Mesendoderm (in vitro differentiated cells): ENCODE data around the gene CYP46A1.

Experiments used
- DNase-seq: peaks from one replicate; pipeline ENCODE4 v3.0.0; 2013
- H2AK5ac ChIP-seq: 2 replicates; pipeline ENCODE4 v1.6.1; 2013; ENCODE audit warnings: low read length, inconsistent platforms
- H2BK120ac ChIP-seq: 2 replicates; pipeline ENCODE4 v1.6.1; 2013; ENCODE audit warnings: low read depth, mild to moderate bottlenecking, low read length, moderate library complexity, mixed read lengths
- H2BK15ac ChIP-seq: replicated peaks from 2 replicates; pipeline ENCODE4 v1.6.1; 2013; ENCODE audit warnings: low read depth, mild to moderate bottlenecking, moderate library complexity
- H2BK5ac ChIP-seq: 2 replicates; pipeline ENCODE4 v1.6.1; 2013; ENCODE audit warnings: low read length, inconsistent platforms
- H3K18ac ChIP-seq: 2 replicates; pipeline ENCODE4 v1.6.1; 2013; ENCODE audit warnings: mild to moderate bottlenecking, low read length, mixed read lengths
- H3K23ac ChIP-seq: one replicate; pipeline ENCODE4 v1.6.1; 2013; ENCODE audit warnings: low read length
- H3K27ac ChIP-seq: 2 replicates; pipeline ENCODE4 v1.5.1; 2013; ENCODE audit warnings: low read depth, mild to moderate bottlenecking, inconsistent platforms, low read length, moderate library complexity
- H3K27me3 ChIP-seq: 2 replicates; pipeline ENCODE4 v1.6.1; 2013; ENCODE audit warnings: low read length, control low read depth, mild to moderate bottlenecking, inconsistent platforms; ENCODE audit not compliant: insufficient read depth, poor library complexity
- H3K36me3 ChIP-seq: 2 replicates; pipeline ENCODE4 v1.6.1; 2013; ENCODE audit warnings: low read length, inconsistent platforms; ENCODE audit not compliant: control insufficient read depth, insufficient read depth
- H3K4ac ChIP-seq: one replicate; pipeline ENCODE4 v1.6.1; 2013; ENCODE audit warnings: low read depth, mild to moderate bottlenecking, low read length, moderate library complexity
- H3K4me1 ChIP-seq: 2 replicates; pipeline ENCODE4 v1.6.1; 2013; ENCODE audit warnings: low read depth, low read length, inconsistent platforms; ENCODE audit not compliant: control insufficient read depth
- H3K4me2 ChIP-seq: 2 replicates; pipeline ENCODE4 v1.6.1; 2013; ENCODE audit warnings: low read length
- H3K4me3 ChIP-seq: 2 replicates; pipeline ENCODE4 v1.5.1; 2013; ENCODE audit warnings: mild to moderate bottlenecking, low read length
- H3K56ac ChIP-seq: one replicate; pipeline ENCODE4 v1.6.1; 2013; ENCODE audit warnings: low read length
- H3K79me1 ChIP-seq: 2 replicates; pipeline ENCODE4 v1.6.1; 2013; ENCODE audit warnings: low read length, inconsistent platforms
- H3K79me2 ChIP-seq: 2 replicates; pipeline ENCODE4 v1.6.1; 2013; ENCODE audit warnings: mild to moderate bottlenecking, low read length; ENCODE audit not compliant: control insufficient read depth, insufficient read depth
- H3K9ac ChIP-seq: 2 replicates; pipeline ENCODE4 v1.6.1; 2013; ENCODE audit warnings: low read length, inconsistent platforms
- H4K5ac ChIP-seq: one replicate; pipeline ENCODE4 v1.6.1; 2013; ENCODE audit warnings: low read length
- H4K8ac ChIP-seq: one replicate; pipeline ENCODE4 v1.6.1; 2013; ENCODE audit warnings: low read depth, mild to moderate bottlenecking, control low read depth, low read length, moderate library complexity
- WGBS: extraction: QIAGEN DNeasy Blood & Tissue Kit; methylation state at CpG from one replicate; pipeline ENCODE4 v1.1.7; 2013; ENCODE audit warnings: low lambda C conversion rate, missing lambda C conversion rate; ENCODE audit not compliant: insufficient coverage; ENCODE audit errors: extremely low coverage; 5-methylcytosine and 5-hydroxymethylcytosine counted together

CYP46A1 gene

GRCh38 chr14:99681101-99681831 is 2.8 kb upstream of the CYP46A1 start:
- no peak overlapping the region for H2BK120ac ChIP-seq

GRCh38 chr14:99681832-99682148 is 2.3 kb upstream of the CYP46A1 start:
- no peak overlapping the region for H3K56ac ChIP-seq
- no peaks in the 10 kb centered on the region for H3K79me2 ChIP-seq
- H4K5ac ChIP-seq, result no peak overlapping the region
- no peak overlapping the region for H2BK5ac ChIP-seq
- no peak overlapping the region for H3K23ac ChIP-seq
- H4K8ac ChIP-seq, result no peak overlapping the region
- no peak overlapping the region for H3K4me3 ChIP-seq
- no peak overlapping the region for H3K18ac ChIP-seq
- H3K4me1 ChIP-seq, result peaks cover 4% of the 10 kb centered on the region
- no peak overlapping the region for H3K4me2 ChIP-seq
- no peaks in the 10 kb centered on the region for H3K27me3 ChIP-seq
- H3K9ac ChIP-seq, result no peak overlapping the region
- H2AK5ac ChIP-seq, result no peak overlapping the region
- H2BK120ac ChIP-seq, result no peak overlapping the region
- H3K4ac ChIP-seq, result no peak overlapping the region
- DNase-seq, result no peak
- no peaks in the 10 kb centered on the region for H3K79me1 ChIP-seq
- no CpG with 5 or more reads among the region's 11 CpGs for WGBS
- no peak overlapping the region for H2BK15ac ChIP-seq
- H3K36me3 ChIP-seq, result no peaks in the 10 kb centered on the region
- H3K27ac ChIP-seq, result no peak overlapping the region

More at GRCh38 chr14:99681101-99681831, 2.8 kb upstream of the CYP46A1 start:
- H3K4ac ChIP-seq, result no peak overlapping the region
- no peaks in the 10 kb centered on the region for H3K27me3 ChIP-seq
- H3K4me3 ChIP-seq, result no peak overlapping the region
- no peak overlapping the region for H3K18ac ChIP-seq
- no peak overlapping the region for H3K9ac ChIP-seq
- no peaks in the 10 kb centered on the region for H3K79me2 ChIP-seq
- no peak overlapping the region for H4K5ac ChIP-seq
- peaks cover 4% of the 10 kb centered on the region for H3K4me1 ChIP-seq
- no peak overlapping the region for H3K27ac ChIP-seq
- H2AK5ac ChIP-seq, result no peak overlapping the region
- no peak for DNase-seq
- H3K4me2 ChIP-seq, result no peak overlapping the region
- no peak overlapping the region for H4K8ac ChIP-seq
- H3K36me3 ChIP-seq, result no peaks in the 10 kb centered on the region
- WGBS, result no CpG with 5 or more reads among the region's 12 CpGs
- H3K79me1 ChIP-seq, result no peaks in the 10 kb centered on the region
- no peak overlapping the region for H3K23ac ChIP-seq
- no peak overlapping the region for H2BK15ac ChIP-seq
- no peak overlapping the region for H3K56ac ChIP-seq
- no peak overlapping the region for H2BK5ac ChIP-seq

DNA sequence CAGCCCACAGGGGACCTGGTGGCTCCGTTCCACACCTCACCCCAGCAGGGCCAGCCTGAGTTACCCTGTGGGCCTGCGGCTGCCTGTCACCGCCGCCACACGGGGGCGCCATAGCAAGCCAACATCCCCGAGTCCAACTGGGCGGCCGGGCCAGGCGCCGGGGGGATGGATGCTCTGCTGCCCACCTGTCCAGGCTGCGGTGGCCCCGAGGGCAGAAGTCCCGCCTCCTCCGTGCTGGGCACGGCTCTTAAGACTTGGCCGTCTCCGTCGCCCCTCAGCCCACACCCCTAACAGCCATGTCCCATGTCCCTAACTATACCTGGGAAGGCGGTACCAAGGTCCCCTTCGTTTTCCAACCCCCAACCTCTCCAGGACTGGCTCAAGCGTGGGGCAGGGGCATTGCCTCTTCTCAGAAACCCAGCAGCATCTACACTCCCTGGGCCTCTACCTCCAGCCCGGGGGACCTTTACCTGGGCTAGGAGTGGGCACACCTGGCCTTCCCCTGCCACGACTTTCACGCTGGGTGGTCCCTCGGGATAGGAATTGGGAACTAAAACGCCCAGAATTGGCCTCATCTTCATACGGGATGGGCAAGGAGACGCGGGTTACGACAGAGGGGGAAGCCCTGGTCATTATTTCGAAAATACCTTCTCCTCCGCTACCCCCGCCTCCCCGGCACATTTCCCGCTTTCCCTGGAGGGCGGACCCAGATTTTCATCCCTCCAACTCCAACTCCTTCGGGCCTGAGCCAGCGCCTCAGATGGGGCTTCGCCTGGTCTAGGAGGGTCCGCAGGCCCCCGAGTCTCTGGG is 1.1 kb upstream of the CYP46A1 start:
- H2BK5ac ChIP-seq, result no peak overlapping the region
- H3K4me3 ChIP-seq, result peak overlapping the region; percentile 75
- no peak overlapping the region for H3K4ac ChIP-seq

GRCh38 chr14:99684410-99684934 is 374 bp downstream of the CYP46A1 start:
- Histone ChIP-seq H2BK15ac (no peak overlapping the region), H3K4me3 (peak overlapping the region; percentile 58), H3K9ac (peak overlapping the region; percentile 74), H2AK5ac (no peak overlapping the region), H3K4me2 (peak overlapping the region; percentile 75), H3K23ac (no peak overlapping the region), H4K5ac (no peak overlapping the region), H3K4me1 (peaks cover 4% of the 10 kb centered on the region), H3K27me3 (no peaks in the 10 kb centered on the region), H3K36me3 (no peaks in the 10 kb centered on the region), H4K8ac (no peak overlapping the region), H2BK120ac (no peak overlapping the region), H3K79me2 (no peaks in the 10 kb centered on the region), H3K18ac (no peak overlapping the region), H3K79me1 (no peaks in the 10 kb centered on the region), H3K4ac (no peak overlapping the region), H3K27ac (no peak overlapping the region), H3K56ac (peak overlapping the region; percentile 74), H2BK5ac (no peak overlapping the region)
- no CpG with 5 or more reads among the region's 45 CpGs for WGBS
- DNase-seq, result peak; percentile 32

More for the DNA sequence above, 1.1 kb upstream of the CYP46A1 start:
- Histone ChIP-seq H3K36me3 (no peaks in the 10 kb centered on the region), H3K9ac (peak overlapping the region; percentile 76), H3K4me1 (peaks cover 4% of the 10 kb centered on the region), H2AK5ac (no peak overlapping the region), H3K18ac (no peak overlapping the region), H4K5ac (no peak overlapping the region), H3K79me1 (no peaks in the 10 kb centered on the region), H3K56ac (peak overlapping the region; percentile 61), H3K23ac (no peak overlapping the region), H2BK120ac (no peak overlapping the region), H3K79me2 (no peaks in the 10 kb centered on the region), H3K27ac (no peak overlapping the region), H2BK15ac (no peak overlapping the region), H3K4me2 (peak overlapping the region; percentile 82), H3K27me3 (no peaks in the 10 kb centered on the region), H4K8ac (no peak overlapping the region)
- peak; percentile 82 for DNase-seq
- no CpG with 5 or more reads among the region's 42 CpGs for WGBS

DNA sequence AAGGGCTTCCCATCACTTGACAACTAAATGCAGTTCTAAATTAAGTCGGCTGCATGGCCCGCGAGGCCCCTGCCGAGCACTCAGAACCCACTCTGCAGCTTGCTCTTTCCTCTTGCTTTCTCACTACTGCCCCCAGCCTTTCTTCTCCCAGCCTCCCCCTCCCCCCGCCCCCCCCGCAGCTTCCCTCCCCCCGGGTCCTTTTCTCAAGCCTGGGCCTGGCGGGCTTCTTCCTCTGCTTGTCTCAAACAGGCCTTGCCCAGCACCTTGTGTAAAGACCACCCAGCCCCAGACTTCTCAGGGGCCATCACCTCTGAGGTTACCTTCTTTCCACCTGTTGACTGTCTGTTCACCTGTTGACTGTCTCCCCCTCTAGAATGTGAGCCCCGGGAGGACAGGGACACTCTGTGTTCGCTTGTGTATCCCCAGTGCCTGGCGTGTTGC is 1.1 kb downstream of the CYP46A1 start:
- Histone ChIP-seq H3K27ac (no peak overlapping the region), H2AK5ac (no peak overlapping the region), H2BK15ac (no peak overlapping the region), H4K5ac (no peak overlapping the region), H4K8ac (no peak overlapping the region), H3K56ac (no peak overlapping the region), H3K9ac (no peak overlapping the region), H3K27me3 (no peaks in the 10 kb centered on the region), H3K4ac (no peak overlapping the region), H3K79me1 (no peaks in the 10 kb centered on the region), H3K4me1 (peaks cover 4% of the 10 kb centered on the region), H3K79me2 (no peaks in the 10 kb centered on the region), H3K18ac (no peak overlapping the region), H2BK5ac (no peak overlapping the region), H3K4me3 (no peak overlapping the region), H3K23ac (no peak overlapping the region), H3K4me2 (no peak overlapping the region), H2BK120ac (no peak overlapping the region), H3K36me3 (no peaks in the 10 kb centered on the region)
- peak; percentile 19 for DNase-seq
- no CpG with 5 or more reads among the region's 11 CpGs for WGBS
